MCF 10A (cell line): ENCODE results near the gene RNF111. TPM values are rescaled to one million over a fixed set of nuclear protein-coding genes. Genes with fewer than 3 reads are reported as not detected.

Source experiments
- BruUV-seq: library from RNA; stranded (reverse); fragments of 400-500 nt; replicated peaks from 2 replicates; lab custom pipeline; 2021; lab: Mats Ljungman, UMichigan
- CTCF ChIA-PET: fragments of 300-600 bp; sonication (Branson Sonifier 250); formaldehyde crosslinking; extraction: SDS; loops from one replicate; lab custom pipeline; 2021; ENCODE audit warnings: antibody characterized with exemption, inconsistent platforms; lab: Yijun Ruan, JAX
- POLR2A ChIA-PET: fragments of 300-600, 350-650 bp; sonication (Branson Sonifier 250); formaldehyde crosslinking; extraction: SDS; loops from one replicate; lab custom pipeline; 2020; ENCODE audit warnings: antibody characterized with exemption, inconsistent platforms; lab: Yijun Ruan, JAX
- DNase-seq: peaks from one replicate; pipeline ENCODE4 v3.0.0-alpha.2; 2018; ENCODE audit not compliant: unreplicated experiment
- H3K27ac Mint-ChIP-seq: one replicate; pipeline ENCODE4 v1.8.0; 2022; ENCODE audit warnings: mild to moderate bottlenecking, low read depth, mixed read lengths; ENCODE audit not compliant: unreplicated experiment
- H3K27me3 Mint-ChIP-seq: one replicate; pipeline ENCODE4 v1.8.0; 2022; ENCODE audit warnings: mixed read lengths; ENCODE audit not compliant: insufficient read depth, unreplicated experiment
- H3K36me3 Mint-ChIP-seq: one replicate; pipeline ENCODE4 v1.8.0; 2022; ENCODE audit warnings: mild to moderate bottlenecking, moderate library complexity, mixed read lengths; ENCODE audit not compliant: insufficient read depth, unreplicated experiment
- H3K4me1 Mint-ChIP-seq: one replicate; pipeline ENCODE4 v1.8.0; 2022; ENCODE audit warnings: mixed read lengths; ENCODE audit not compliant: insufficient read depth, unreplicated experiment
- H3K4me3 Mint-ChIP-seq: one replicate; pipeline ENCODE4 v1.8.0; 2022; ENCODE audit warnings: mild to moderate bottlenecking, moderate library complexity, mixed read lengths; ENCODE audit not compliant: unreplicated experiment
- H3K9me3 Mint-ChIP-seq: one replicate; pipeline ENCODE4 v1.8.0; 2022; ENCODE audit warnings: mixed read lengths; ENCODE audit not compliant: unreplicated experiment
- CTCF ChIP-seq: fragments of 200-600 bp; IDR thresholded peaks from one replicate; pipeline ENCODE4 v1.8.0; 2022; ENCODE audit warnings: antibody characterized with exemption, mild to moderate bottlenecking; ENCODE audit not compliant: unreplicated experiment
- intact Hi-C: fragments of 100-400 bp; cut with micrococcal nuclease; formaldehyde crosslinking; loops from 2 replicates; pipeline ENCODE4 v1.14.1; 2022
- total RNA-seq: library from RNA; stranded (reverse); gene quantifications from 2 replicates; pipeline ENCODE4 v1.2.3, GENCODE V29; 2022

Gene RNF111
- total RNA-seq, 1 experiment from 2014 or later: 29.2 TPM

DNA sequence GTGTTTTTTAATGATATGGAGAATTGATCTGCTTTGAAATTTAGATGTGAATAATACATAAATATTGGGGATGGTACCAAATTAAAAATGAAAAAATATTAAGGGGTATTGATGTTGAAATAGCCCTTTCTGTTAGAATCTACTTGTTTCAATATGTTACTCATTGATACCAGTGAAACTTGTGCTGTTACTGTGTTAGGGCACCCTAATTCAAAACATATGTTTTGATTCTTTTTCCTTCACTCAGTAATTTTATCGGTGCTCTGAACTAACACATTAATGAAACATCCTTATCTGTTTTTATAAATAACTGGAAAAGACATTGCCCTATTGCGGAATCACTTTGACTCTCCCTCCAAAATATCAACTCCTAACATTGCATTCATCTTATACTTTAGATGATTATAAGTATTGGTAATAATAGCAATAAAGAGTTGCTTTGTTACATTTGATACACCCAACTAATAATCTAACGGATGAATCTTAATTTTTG, 65.5 kb downstream of the RNF111 start:
- Mint-ChIP-seq H3K9me3 (no peaks in the 10 kb centered on the region), H3K4me1 (no peaks in the 10 kb centered on the region), H3K36me3 (peaks cover 60% of the 10 kb centered on the region), H3K27ac (no peak overlapping the region), H3K4me3 (no peak overlapping the region), H3K27me3 (no peaks in the 10 kb centered on the region)
- POLR2A ChIA-PET: no interaction called here
- no peak for DNase-seq
- CTCF ChIA-PET: interaction anchor here (1.8 kb wide), 1 partner anchor 476 kb away, joined by 6 read pairs; no protein-coding TSS in a partner anchor
- TF ChIP-seq CTCF: no peak
- intact Hi-C loops: no loop called here
- BruUV-seq: no TSS peak

DNA sequence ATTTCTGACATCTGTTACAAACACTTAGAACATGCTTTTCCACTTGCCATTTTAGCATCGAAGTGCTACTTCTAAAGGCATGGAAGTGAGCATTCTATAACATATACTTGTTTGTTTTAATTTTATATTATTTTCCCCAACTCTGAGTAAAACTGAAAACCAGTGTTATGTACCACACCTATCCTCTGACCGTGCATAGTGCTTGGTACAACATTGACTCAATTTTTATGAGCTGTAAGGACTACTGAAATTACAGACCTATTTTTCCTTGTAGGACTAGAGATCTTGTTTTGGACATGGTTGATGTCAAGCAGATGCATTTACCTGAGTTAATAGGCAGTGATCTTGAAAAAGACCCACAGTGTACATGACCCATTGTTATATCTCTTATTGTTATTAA, 66.0 kb downstream of the RNF111 start:
- H3K27ac Mint-ChIP-seq: no peak overlapping the region
- no peak for DNase-seq
- CTCF ChIA-PET: no interaction called here
- peaks cover 60% of the 10 kb centered on the region for H3K36me3 Mint-ChIP-seq
- H3K27me3 Mint-ChIP-seq: no peaks in the 10 kb centered on the region
- no peak overlapping the region for H3K4me3 Mint-ChIP-seq
- no TSS peak for BruUV-seq
- intact Hi-C loops: no loop called here
- POLR2A ChIA-PET: no interaction called here
- H3K9me3 Mint-ChIP-seq: no peaks in the 10 kb centered on the region
- TF ChIP-seq CTCF: no peak
- H3K4me1 Mint-ChIP-seq: no peaks in the 10 kb centered on the region

DNA sequence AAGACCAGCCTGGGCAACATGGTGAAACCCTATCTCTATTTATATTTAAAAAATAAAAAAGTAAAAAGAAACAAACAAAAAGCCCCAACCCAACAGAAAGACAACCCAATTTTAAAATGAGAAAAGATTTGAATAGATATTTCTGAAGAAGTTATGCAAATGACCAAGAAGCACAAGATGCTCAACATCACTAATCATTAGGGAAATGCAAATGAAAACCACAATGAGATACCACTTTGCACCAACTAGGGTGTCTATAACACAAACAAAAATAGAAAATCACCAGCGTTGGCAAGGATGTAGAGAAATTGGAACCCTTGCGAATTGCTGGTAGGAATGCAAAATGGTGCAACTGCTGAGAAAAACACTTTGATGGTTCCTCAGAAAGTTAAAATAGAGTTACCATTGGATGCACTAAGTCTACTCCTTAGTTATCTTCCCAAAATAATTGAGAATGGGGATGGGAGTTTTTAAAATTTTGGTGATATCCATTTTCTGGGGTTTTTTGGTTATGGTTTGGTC, 71.7 kb downstream of the RNF111 start:
- H3K27ac Mint-ChIP-seq: no peak overlapping the region
- intact Hi-C loops: no loop called here
- H3K9me3 Mint-ChIP-seq: no peaks in the 10 kb centered on the region
- no TSS peak for BruUV-seq
- H3K4me3 Mint-ChIP-seq: no peak overlapping the region
- TF ChIP-seq CTCF: no peak
- no peaks in the 10 kb centered on the region for H3K4me1 Mint-ChIP-seq
- no peaks in the 10 kb centered on the region for H3K27me3 Mint-ChIP-seq
- ChIA-PET CTCF (interaction anchor here (1.1 kb wide), 1 partner anchor 16 kb away, joined by 5 read pairs; no protein-coding TSS in a partner anchor), POLR2A (no interaction called here)
- peaks cover 69% of the 10 kb centered on the region for H3K36me3 Mint-ChIP-seq
- no peak for DNase-seq

GRCh38 chr15:59060348-59060747, 72.9 kb downstream of the RNF111 start:
- no peak for DNase-seq

More at GRCh38 chr15:59060348-59060747, 72.9 kb downstream of the RNF111 start:
- Mint-ChIP-seq H3K4me1 (no peaks in the 10 kb centered on the region), H3K36me3 (peaks cover 76% of the 10 kb centered on the region), H3K27me3 (no peaks in the 10 kb centered on the region), H3K9me3 (no peaks in the 10 kb centered on the region), H3K27ac (no peak overlapping the region), H3K4me3 (no peak overlapping the region)
- no peak for TF ChIP-seq CTCF
- no TSS peak for BruUV-seq
- ChIA-PET CTCF (interaction anchor here (0.6 to 1.1 kb wide), 3 partner anchors 18 to 453 kb away, joined by 3 to 5 read pairs (median 3); no protein-coding TSS in a partner anchor), POLR2A (interaction anchor here (0.7 to 1.8 kb wide), 2 partner anchors 12 to 72 kb away, joined by 3 to 4 read pairs; no protein-coding TSS in a partner anchor)
- intact Hi-C loops: no loop called here
